ENCODE measurements around the gene PCED1B.
A peak's percentile ranks its signal among the peaks of the same experiment; 100 is the strongest.
"Not testable (repeated sequence)": the region's sequence is repeated elsewhere in the genome, so short reads cannot be mapped to it uniquely, and the experiment has no call there.

Gene PCED1B

GRCh38 chr12:47213396-47213795 is 134.0 kb downstream of the PCED1B start:
- no peak for DNase-seq

GRCh38 chr12:47214001-47214619 is 134.7 kb downstream of the PCED1B start:
- DNase-seq, result no peak

- DNase-seq, result no peak
Measured at GRCh38 chr12:47214771-47215170, 135.3 kb downstream of the PCED1B start.

- peak; percentile 53 for DNase-seq
Measured at GRCh38 chr12:47216150-47216677, 136.8 kb downstream of the PCED1B start.

DNA sequence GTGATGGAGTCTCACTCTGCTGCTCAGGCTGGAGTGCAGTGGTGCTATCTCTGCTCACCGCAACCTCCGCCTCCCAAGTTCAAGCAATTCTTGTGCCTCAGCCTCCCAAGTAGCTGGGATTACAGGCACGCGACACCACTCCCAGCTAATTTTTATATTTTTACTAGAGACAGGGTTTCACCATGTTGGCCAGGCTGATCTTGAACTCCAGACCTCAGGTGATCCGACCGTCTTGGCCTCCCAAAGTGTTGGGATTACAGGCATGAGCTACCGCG is 138.1 kb downstream of the PCED1B start:
- DNase-seq, result not testable (repeated sequence)

DNA sequence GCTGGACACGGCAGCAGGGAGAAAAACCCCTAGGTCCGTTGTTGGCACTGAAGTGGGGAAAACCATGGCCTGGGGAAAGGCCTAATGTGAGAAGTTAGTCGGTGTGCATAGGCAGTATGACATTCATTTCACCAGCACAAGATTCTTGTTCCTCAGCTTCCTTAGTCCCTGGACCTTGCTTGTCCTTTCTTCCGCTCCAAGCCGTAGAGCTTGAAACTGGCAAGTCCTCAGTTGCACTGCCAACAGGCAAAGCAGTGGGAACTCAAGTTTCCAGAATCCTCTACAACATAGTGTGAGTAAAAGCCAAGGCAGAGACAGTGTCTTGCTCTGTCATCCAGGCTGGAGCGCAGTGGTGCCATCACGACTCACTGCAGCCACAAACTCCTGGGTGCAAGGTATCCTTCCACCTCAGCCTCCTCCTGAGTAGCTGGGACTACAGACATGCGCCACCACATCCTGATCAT is 138.8 kb downstream of the PCED1B start:
- no peak for DNase-seq

DNA sequence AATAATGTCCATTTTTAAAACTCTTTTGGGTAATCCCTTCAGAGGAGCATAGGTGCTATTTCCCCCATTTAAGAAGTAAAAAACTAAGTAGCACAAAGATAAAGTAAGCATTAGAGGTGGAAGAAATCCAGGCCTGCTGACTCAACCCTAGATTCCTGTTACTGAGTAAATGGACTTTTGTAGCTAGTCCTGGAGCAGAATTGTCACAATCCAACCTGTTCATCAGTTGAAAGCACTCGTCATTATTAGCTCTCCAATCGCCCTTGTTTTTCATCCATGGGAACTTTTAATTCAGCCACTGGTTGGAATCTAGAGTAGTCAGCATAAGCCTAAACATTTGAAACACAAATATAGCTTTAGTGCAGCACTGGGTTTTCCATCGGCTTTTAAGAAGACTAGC is 139.8 kb downstream of the PCED1B start:
- no peak for DNase-seq

DNA sequence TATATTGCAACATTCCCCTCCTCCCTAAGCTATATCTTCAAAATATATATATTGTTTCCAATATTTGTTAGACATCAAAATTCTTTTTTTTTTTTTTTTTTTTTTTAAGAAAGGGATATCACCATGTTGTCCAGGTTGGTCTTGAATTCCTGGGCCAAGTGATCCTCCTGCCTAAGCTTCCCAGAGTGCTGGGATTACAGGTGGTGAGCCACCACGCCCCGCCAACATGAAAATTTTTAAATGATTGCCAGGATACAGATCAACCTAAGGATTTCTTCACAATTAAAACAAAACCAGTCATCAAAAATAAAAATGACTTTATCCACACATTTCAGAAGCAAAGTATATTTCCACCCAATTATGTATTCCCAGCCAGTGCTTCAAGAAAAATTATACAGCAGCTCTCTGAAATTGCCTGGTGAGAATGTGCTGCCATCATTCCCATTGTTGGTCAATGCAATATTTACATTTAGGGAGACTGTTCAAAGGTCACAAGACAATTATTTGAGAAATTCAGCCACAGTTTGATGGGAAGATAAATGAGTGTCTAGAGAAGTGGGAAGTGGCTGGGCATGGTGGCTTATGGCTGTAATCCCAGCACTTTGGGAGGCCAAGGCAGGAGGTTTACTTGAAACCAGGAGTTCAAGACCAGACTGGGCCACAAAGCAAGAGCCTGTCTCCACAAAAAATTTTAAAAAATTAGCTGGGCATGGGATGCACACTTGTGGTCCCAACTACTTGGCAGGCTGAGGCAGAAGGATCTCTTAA is 142.0 kb downstream of the PCED1B start:
- DNase-seq, result no peak

GRCh38 chr12:47222520-47223030 is 143.2 kb downstream of the PCED1B start:
- DNase-seq, result no peak

GRCh38 chr12:47223031-47223847 is 143.8 kb downstream of the PCED1B start:
- no peak for DNase-seq

DNA sequence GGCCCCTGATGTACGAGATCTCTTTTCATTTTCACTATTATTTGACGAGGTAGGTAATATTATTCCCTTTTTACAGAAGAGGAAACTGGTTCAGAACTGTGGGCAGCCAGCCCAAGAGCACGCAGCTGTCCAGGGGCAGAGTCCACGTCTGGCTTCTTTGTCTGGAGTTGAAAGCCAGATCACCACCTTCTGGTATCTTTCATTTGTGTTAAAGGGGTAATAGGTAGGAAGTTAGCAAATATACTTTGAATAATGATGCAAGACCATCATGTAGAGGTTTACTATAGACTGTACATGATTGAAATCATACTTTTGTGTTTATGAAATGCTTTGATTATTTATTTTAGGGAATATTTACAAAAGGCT is 144.4 kb downstream of the PCED1B start:
- no peak for DNase-seq

- no peak for DNase-seq
Measured at GRCh38 chr12:47224563-47225133, 145.2 kb downstream of the PCED1B start.

GRCh38 chr12:47225356-47225755 is 145.9 kb downstream of the PCED1B start:
- no peak for DNase-seq

DNA sequence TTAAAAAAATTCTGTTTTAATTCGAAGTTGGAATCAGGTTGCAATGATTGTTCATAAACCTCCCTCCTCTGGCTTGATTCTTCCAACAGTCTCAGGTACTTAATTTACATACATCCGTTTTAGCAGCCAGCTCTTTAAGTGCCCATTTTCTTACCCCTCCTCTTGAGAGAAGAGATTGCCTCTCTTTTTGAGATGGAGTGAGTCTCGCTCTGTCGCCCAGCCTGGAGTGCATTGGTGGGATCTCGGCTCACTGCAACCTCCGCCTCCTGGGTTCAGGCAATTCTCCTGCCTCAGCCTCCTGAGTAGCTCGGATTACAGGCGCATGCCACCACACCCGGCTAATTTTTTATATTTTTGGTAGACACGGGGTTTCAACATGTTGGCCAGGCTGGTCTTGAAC is 146.8 kb downstream of the PCED1B start:
- no peak for DNase-seq

- DNase-seq, result no peak
Measured at GRCh38 chr12:47228802-47229201, 149.4 kb downstream of the PCED1B start.

- DNase-seq, result no peak
Measured at GRCh38 chr12:47231456-47231855, 152.0 kb downstream of the PCED1B start.

- DNase-seq, result no peak
Measured at GRCh38 chr12:47234576-47235141, 155.2 kb downstream of the PCED1B start.

DNA sequence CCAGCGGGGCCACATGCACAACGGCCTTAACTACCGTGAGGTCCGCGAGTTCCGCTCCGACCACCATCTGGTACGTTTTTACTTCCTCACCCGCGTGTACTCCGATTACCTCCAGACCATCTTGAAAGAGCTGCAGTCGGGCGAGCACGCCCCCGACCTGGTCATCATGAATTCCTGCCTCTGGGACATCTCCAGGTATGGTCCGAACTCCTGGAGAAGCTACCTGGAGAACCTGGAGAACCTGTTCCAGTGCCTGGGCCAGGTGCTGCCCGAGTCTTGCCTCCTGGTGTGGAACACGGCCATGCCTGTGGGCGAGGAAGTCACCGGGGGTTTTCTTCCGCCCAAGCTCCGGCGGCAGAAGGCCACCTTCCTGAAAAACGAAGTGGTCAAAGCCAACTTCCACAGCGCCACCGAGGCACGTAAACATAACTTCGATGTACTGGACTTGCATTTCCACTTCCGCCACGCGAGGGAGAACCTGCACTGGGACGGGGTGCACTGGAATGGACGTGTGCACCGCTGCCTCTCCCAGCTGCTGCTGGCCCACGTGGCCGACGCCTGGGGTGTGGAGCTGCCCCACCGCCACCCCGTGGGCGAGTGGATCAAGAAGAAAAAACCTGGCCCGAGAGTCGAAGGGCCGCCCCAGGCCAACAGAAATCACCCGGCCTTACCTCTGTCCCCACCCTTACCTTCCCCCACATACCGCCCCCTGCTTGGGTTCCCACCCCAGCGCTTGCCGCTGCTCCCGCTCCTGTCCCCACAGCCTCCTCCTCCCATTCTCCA is 156.0 kb downstream of the PCED1B start:
- DNase-seq, result no peak

GRCh38 chr12:47236109-47236714 is 156.8 kb downstream of the PCED1B start:
- no peak for DNase-seq

DNA sequence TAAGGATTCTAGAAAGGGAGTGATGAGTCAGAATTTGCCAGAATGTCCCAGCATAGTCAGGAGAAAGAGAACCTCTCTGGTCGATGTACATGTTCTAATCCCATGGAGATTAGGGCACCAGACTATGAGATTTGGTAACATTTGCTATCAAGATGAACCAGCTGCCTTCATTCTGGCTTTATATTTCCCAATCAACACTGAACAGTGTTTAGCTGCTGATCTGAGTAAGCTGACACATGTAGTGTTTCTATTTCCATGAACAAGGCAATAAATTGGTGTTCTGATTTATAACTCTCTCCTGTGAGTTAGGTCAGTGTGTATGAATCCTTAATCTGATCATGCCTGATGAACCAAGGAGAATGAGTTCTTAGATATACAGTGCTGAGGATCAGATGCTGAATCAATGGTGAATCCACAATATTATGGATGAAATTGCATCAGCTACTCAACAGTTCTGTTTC is 158.4 kb downstream of the PCED1B start:
- no peak for DNase-seq

- no peak for DNase-seq
Measured at GRCh38 chr12:47238669-47239114, 159.3 kb downstream of the PCED1B start.
